HEK293T (cell line): ENCODE measurements around the gene TNFSF8.

ENCODE experiments used
- BHLHE40 ChIP-seq: fragments of 450-650 bp; IDR thresholded peaks from 2 replicates; pipeline ENCODE4 v1.6.1; 2016; ENCODE audit warnings: mild to moderate bottlenecking, moderate library complexity, borderline replicate concordance
- CTBP1 ChIP-seq: fragments of 450-650 bp; IDR thresholded peaks from 2 replicates; pipeline ENCODE4 v1.6.1; 2016; ENCODE audit warnings: borderline replicate concordance
- FOXM1 ChIP-seq: fragments of 450-650 bp; IDR thresholded peaks from 2 replicates; pipeline ENCODE4 v1.6.1; 2017; ENCODE audit warnings: mild to moderate bottlenecking, borderline replicate concordance
- HDGF ChIP-seq: fragments of 450-650 bp; IDR thresholded peaks from 2 replicates; pipeline ENCODE4 v1.6.1; 2017; ENCODE audit warnings: antibody characterized with exemption, borderline replicate concordance
- L3MBTL2 ChIP-seq: fragments of 450-650 bp; conservative IDR thresholded peaks from 2 replicates; pipeline ENCODE4 v1.6.1; 2016; ENCODE audit warnings: mild to moderate bottlenecking
- SP1 ChIP-seq: fragments of 450-650 bp; IDR thresholded peaks from 2 replicates; pipeline ENCODE4 v1.6.1; 2017

DNA sequence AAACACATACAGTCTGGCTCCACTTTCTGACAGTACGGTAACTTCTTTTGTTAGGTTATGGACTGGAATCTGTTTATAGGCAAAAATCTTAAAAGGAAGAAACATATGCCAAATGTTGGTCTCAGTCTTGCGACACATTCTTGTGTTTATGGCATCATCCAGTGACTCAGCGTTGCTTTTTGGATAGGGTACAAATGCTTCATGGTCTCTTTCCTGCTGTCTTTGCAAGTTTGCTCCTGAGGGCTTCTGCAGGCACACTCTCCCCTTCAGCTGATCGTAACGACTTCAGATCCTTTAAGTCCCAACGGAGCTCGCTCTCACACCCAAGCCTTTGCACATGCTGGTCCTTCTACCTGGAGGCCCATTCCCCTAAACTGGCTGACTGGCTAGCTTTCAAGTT, 23.6 kb upstream of the TNFSF8 start:
- TF ChIP-seq SP1, result no peak
- TF ChIP-seq L3MBTL2, result no peak
- no peak for TF ChIP-seq FOXM1
- no peak for TF ChIP-seq BHLHE40
- TF ChIP-seq CTBP1, result no peak
- TF ChIP-seq HDGF, result no peak
